K562 (cell line): Measurements from ENCODE around the gene HMOX1. TPM values are rescaled to one million over a fixed set of nuclear protein-coding genes. Genes with fewer than 3 reads are reported as not detected.

Source experiments
- ATAC-seq: fragments of 200-7000 bp; cut with Tn5 transposase; 3 replicates; pipeline ENCODE4 v1.9.1; 2020; ENCODE audit warnings: moderate library complexity
- BruUV-seq: library from RNA; stranded (reverse); fragments of 400-500 nt; replicated peaks from 2 replicates; lab custom pipeline; 2021; lab: Mats Ljungman, UMichigan
- CTCF ChIA-PET: fragments of 300-600 bp; formaldehyde crosslinking; extraction: SDS; loops from one replicate; lab custom pipeline; 2021; ENCODE audit warnings: low intra/inter-chr PET ratio; lab: Yijun Ruan, JAX
- POLR2A ChIA-PET: fragments of 300-600, 350-650 bp; sonication (Branson Sonifier 250); formaldehyde crosslinking; extraction: SDS; loops from one replicate; lab custom pipeline; 2021; ENCODE audit warnings: antibody characterized with exemption, inconsistent platforms; lab: Yijun Ruan, JAX
- DNase-seq, 4 experiments: peaks; one replicate each; pipeline versions ENCODE4 v3.0.0 to v3.0.0-alpha.2; 2011 to 2018; ENCODE audit warnings: low spot score in 3 of 4, mixed read lengths in 3 of 4; ENCODE audit errors: extremely low read depth in 1 of 4
- FAIRE-seq: peaks from 2 replicates; lab custom pipeline; 2011; peaks lifted over from hg19 to GRCh38; lab: Jason Lieb, UNC
- H2AFZ ChIP-seq: 2 replicates; pipeline ENCODE4 v1.6.0; 2011; ENCODE audit warnings: low read depth, low read length, control low read depth, inconsistent platforms
- H3K27ac ChIP-seq: fragments of 200-600 bp; 3 replicates; pipeline ENCODE4 v1.8.0; 2011; ENCODE audit warnings: low read depth, mild to moderate bottlenecking, control low read depth, inconsistent platforms, low read length, moderate library complexity, mixed read lengths; ENCODE audit errors: extremely low read depth
- H3K27me3 ChIP-seq, 2 experiments: fragments of 300-600 bp in 1 of 2; 2 replicates in 1 of 2; 3 replicates in 1 of 2; pipeline versions ENCODE4 v1.6.0 to v1.8.0; 2011; ENCODE audit warnings: inconsistent platforms in 2 of 2, low read length in 2 of 2, mild to moderate bottlenecking in 1 of 2, mixed read lengths in 1 of 2, moderate library complexity in 1 of 2; ENCODE audit not compliant: control insufficient read depth in 2 of 2, insufficient read depth in 2 of 2
- H3K36me3 ChIP-seq: fragments of 300-600 bp; 3 replicates; pipeline ENCODE4 v1.8.0; 2011; ENCODE audit warnings: mild to moderate bottlenecking, low read length, inconsistent platforms; ENCODE audit not compliant: control insufficient read depth, insufficient read depth
- H3K4me1 ChIP-seq, 2 experiments: fragments of 200-600 bp in 1 of 2; replicated peaks in 1 of 2; 2 replicates in 1 of 2; 3 replicates in 1 of 2; pipeline versions ENCODE4 v1.5.1 to v1.8.0; 2011; ENCODE audit warnings: inconsistent platforms in 2 of 2, low read length in 2 of 2, mild to moderate bottlenecking in 1 of 2, mixed read lengths in 1 of 2, moderate library complexity in 1 of 2; ENCODE audit not compliant: control insufficient read depth in 2 of 2, insufficient read depth in 2 of 2
- H3K4me2 ChIP-seq: 2 replicates; pipeline ENCODE4 v1.6.1; 2011; ENCODE audit warnings: low read length, control low read depth, inconsistent platforms, mixed read lengths; ENCODE audit not compliant: insufficient read depth
- H3K4me3 ChIP-seq: fragments of 200-600 bp; sonication (generic), shearing (Covaris generic); 2 replicates; pipeline ENCODE4 v1.5.1; 2016; ENCODE audit warnings: control low read depth, inconsistent platforms
- H3K79me2 ChIP-seq: fragments of 200-600 bp; 3 replicates; pipeline ENCODE4 v1.8.0; 2011; ENCODE audit warnings: low read length, inconsistent platforms; ENCODE audit not compliant: control insufficient read depth, insufficient read depth
- H3K9ac ChIP-seq, 2 experiments: 2 replicates each; pipeline versions ENCODE4 v1.6.0 to v1.6.1; 2011; ENCODE audit warnings: low read depth in 2 of 2, low read length in 2 of 2, control low read depth in 1 of 2, inconsistent platforms in 1 of 2, mild to moderate bottlenecking in 1 of 2, mixed read lengths in 1 of 2; ENCODE audit not compliant: insufficient read depth in 1 of 2
- H3K9me1 ChIP-seq: one replicate; pipeline ENCODE4 v1.6.0; 2011; ENCODE audit warnings: inconsistent platforms, mild to moderate bottlenecking, low read length, moderate library complexity; ENCODE audit not compliant: control insufficient read depth, insufficient read depth
- H3K9me3 ChIP-seq: replicated peaks from 2 replicates; pipeline ENCODE4 v1.5.1; 2011; ENCODE audit warnings: low read depth, low read length, inconsistent platforms; ENCODE audit not compliant: control insufficient read depth, insufficient read depth
- H4K20me1 ChIP-seq: replicated peaks from 2 replicates; pipeline ENCODE4 v1.6.1; 2011; ENCODE audit warnings: low read length, inconsistent platforms, mixed read lengths; ENCODE audit not compliant: control insufficient read depth, insufficient read depth
- CHD2 ChIP-seq: IDR thresholded peaks from 2 replicates; pipeline ENCODE4 v1.6.1; 2011; ENCODE audit warnings: low read depth, low read length
- CREB1 ChIP-seq, 2 experiments: sonication (generic) in 1 of 2; formaldehyde crosslinking in 1 of 2; IDR thresholded peaks; 2 replicates each; pipeline versions ENCODE4 v1.6.1 to v1.8.0; 2012 to 2022; ENCODE audit warnings: inconsistent platforms in 1 of 2, mild to moderate bottlenecking in 1 of 2, missing genetic modification reagents in 1 of 2, moderate library complexity in 1 of 2
- ESRRA ChIP-seq: fragments of 450-650 bp; IDR thresholded peaks from 2 replicates; pipeline ENCODE4 v1.6.1; 2014; ENCODE audit warnings: low read depth, mild to moderate bottlenecking, moderate library complexity, borderline replicate concordance
- EZH2 ChIP-seq: IDR thresholded peaks from 2 replicates; pipeline ENCODE4 v1.6.1; 2012; ENCODE audit warnings: low read depth, mild to moderate bottlenecking, inconsistent platforms, low read length, borderline replicate concordance
- FOS ChIP-seq: IDR thresholded peaks from 3 replicates; pipeline ENCODE4 v1.6.1; 2011; ENCODE audit not compliant: insufficient read length; ENCODE audit errors: extremely low read depth
- HDAC8 ChIP-seq: fragments of 450-650 bp; IDR thresholded peaks from 2 replicates; pipeline ENCODE4 v1.6.1; 2016; ENCODE audit warnings: mild to moderate bottlenecking, missing genetic modification characterization, moderate library complexity, missing compliant biosample characterization
- KLF10 ChIP-seq: fragments of 250-450 bp; sonication (Bioruptor Pico); IDR thresholded peaks from 2 replicates; pipeline ENCODE4 v1.6.1; 2021; ENCODE audit warnings: matching md5 sums
- MEIS2 ChIP-seq: fragments of 450-650 bp; IDR thresholded peaks from 2 replicates; pipeline ENCODE4 v1.6.1; 2014; ENCODE audit warnings: mild to moderate bottlenecking; ENCODE audit not compliant: partially characterized antibody
- MTF1 ChIP-seq: fragments of 250-450 bp; sonication (Bioruptor Pico); IDR thresholded peaks from 2 replicates; pipeline ENCODE4 v1.9.0; 2021; ENCODE audit warnings: moderate library complexity, mild to moderate bottlenecking, inconsistent platforms, borderline replicate concordance
- NCOR1 ChIP-seq: fragments of 450-650 bp; IDR thresholded peaks from 2 replicates; pipeline ENCODE4 v1.6.1; 2016; ENCODE audit warnings: mild to moderate bottlenecking, moderate library complexity
- PCBP1 ChIP-seq: fragments of 200-400 bp; formaldehyde crosslinking; IDR thresholded peaks from 2 replicates; pipeline ENCODE4 v1.6.1; 2018; ENCODE audit warnings: mild to moderate bottlenecking, low read depth, low read length; ENCODE audit not compliant: poor library complexity, severe bottlenecking
- RBM14 ChIP-seq: fragments of 200-400 bp; formaldehyde crosslinking; IDR thresholded peaks from 2 replicates; pipeline ENCODE4 v1.6.1; 2018; ENCODE audit warnings: low read depth, mild to moderate bottlenecking, low read length, moderate library complexity, borderline replicate concordance; ENCODE audit not compliant: insufficient read depth
- SMC3 ChIP-seq: conservative IDR thresholded peaks from 2 replicates; pipeline ENCODE4 v1.6.1; 2011; ENCODE audit warnings: low read depth, low read length, improper control_type of control experiment; ENCODE audit not compliant: insufficient read depth
- ZBTB12 ChIP-seq: fragments of 250-450 bp; sonication (Bioruptor Pico); IDR thresholded peaks from 2 replicates; pipeline ENCODE4 v1.4.0; 2020
- ZNF79 ChIP-seq: fragments of 250-450 bp; sonication (Bioruptor Pico); IDR thresholded peaks from 2 replicates; pipeline ENCODE4 v1.4.0; 2020; ENCODE audit warnings: low read depth, mild to moderate bottlenecking, moderate library complexity
- WGBS: fragments of 100-300 bp; shearing (Covaris generic); methylation state at CpG from one replicate; pipeline ENCODE4 v1.1.6; 2016; ENCODE audit warnings: low coverage, mixed read lengths; ENCODE audit not compliant: insufficient coverage; ENCODE audit errors: missing lambda C conversion rate; 5-methylcytosine and 5-hydroxymethylcytosine counted together
- in situ Hi-C: fragments of 300-500 bp; cut with MboI; formaldehyde crosslinking; loops from 4 replicates; pipeline ENCODE4 v1.15.0; 2018; ENCODE audit warnings: inconsistent platforms, mixed read lengths
- intact Hi-C: fragments of 100-400 bp; cut with micrococcal nuclease; formaldehyde crosslinking; loops from 2 replicates; pipeline ENCODE4 v1.14.2; 2022
- polyA plus RNA-seq, 8 experiments: library from polyadenylated mRNA; depleted of rRNA in 4 of 8; stranded (reverse) in 5 of 8; unstranded in 3 of 8; fragments of >200 nt; fragmentation: Nextera tagmentation in 2 of 8; fragmentation: Illumina TruSeq in 1 of 8; extraction: Ambion mirVana in 2 of 8; extraction: Trizol in 1 of 8; gene quantifications; 2 replicates each; pipeline versions ENCODE4 v1.2.1 to v1.2.3, GENCODE V29; 2011 to 2014; ENCODE audit warnings: inconsistent platforms in 1 of 8, missing spikeins in 1 of 8
- total RNA-seq, 7 experiments: library from RNA; depleted of rRNA in 6 of 7; stranded (reverse); fragments of >200 nt in 6 of 7; fragmentation: Illumina TruSeq in 2 of 7; extraction: Trizol in 2 of 7; gene quantifications; 2 replicates each; pipeline versions ENCODE4 v1.2.1 to v1.2.3, GENCODE V29; 2011 to 2021; ENCODE audit warnings: low replicate concordance in 1 of 7

HMOX1 gene
- total and polyA plus RNA-seq, 9 of the 15 experiments (the other 6 are each of a cell fraction or from before 2014, with no cell fraction given) = not detected

GRCh38 chr22:35434061-35434710 lies 53.3 kb downstream of the HMOX1 start:
- Histone ChIP-seq H3K9me3 (no peaks in the 10 kb centered on the region; the same call in 1 of the 2 replicates), H3K9me1 (peaks cover 4% of the 10 kb centered on the region), H3K4me2 (no peak overlapping the region), H3K79me2 (no peaks in the 10 kb centered on the region), H2AFZ (no peak overlapping the region), H3K27me3 (no peaks in the 10 kb centered on the region), H3K36me3 (peaks cover 46% of the 10 kb centered on the region; the same call in 2 of the 3 replicates), H3K27ac (no peak overlapping the region), H3K4me1 (peaks cover 0 to 2% of the 10 kb centered on the region in 2 experiments; a peak in 2 of 5 replicates), H3K9ac (no peak overlapping the region), H4K20me1 (0 out of 2 replicates have a peak, but pooled peaks cover 4% of the 10 kb centered on the region), H3K4me3 (no peak overlapping the region)
- FAIRE-seq = no peak
- DNase-seq = peak in 2 of 4 experiments; percentile 30 to 39
- ATAC-seq = no peak
- BruUV-seq = no TSS peak
- 78% methylated on average over 5 of the region's 5 CpGs for WGBS
- TF ChIP-seq CHD2 = no peak
- no peak for TF ChIP-seq NCOR1
- no peak for TF ChIP-seq CREB1 (IDR thresholded peaks at IDR 0.05)
- no peak for TF ChIP-seq CREB1 (CRISPR knock-in tag; IDR thresholded peaks at IDR 0.05)
- TF ChIP-seq ESRRA = no peak
- TF ChIP-seq ZBTB12 (CRISPR knock-in tag) = no peak
- no peak for TF ChIP-seq KLF10 (CRISPR knock-in tag)
- no peak for TF ChIP-seq SMC3
- no peak for TF ChIP-seq MTF1 (CRISPR knock-in tag)
- TF ChIP-seq EZH2 = no peak
- no peak for TF ChIP-seq PCBP1
- no peak for TF ChIP-seq FOS
- no peak for TF ChIP-seq MEIS2
- no peak for TF ChIP-seq HDAC8 (tag)
- no peak for TF ChIP-seq RBM14
- TF ChIP-seq ZNF79 (CRISPR knock-in tag) = no peak
- CTCF ChIA-PET = interaction anchor here (0.5 kb wide), 1 partner anchor 147 kb away, joined by 4 read pairs; no protein-coding TSS in a partner anchor
- POLR2A ChIA-PET = interaction anchor here (0.7 kb wide), 1 partner anchor 84 kb away, joined by 3 read pairs; no protein-coding TSS in a partner anchor
- intact Hi-C loops = no loop called here
- in situ Hi-C loops = loop anchor here (5.0 kb wide), 1 partner anchor 148 kb away; no protein-coding TSS in a partner anchor
